ENCODE data around the gene PGA4. TPM values are rescaled to one million over a fixed set of nuclear protein-coding genes. Genes with fewer than 3 reads are reported as not detected.
"Not testable (repeated sequence)": the region's sequence is repeated elsewhere in the genome, so short reads cannot be mapped to it uniquely, and the experiment has no call there.

Gene PGA4
- total RNA-seq, 1 donor, result not detected

- H3K4me3 ChIP-seq (ENCODE audit: low read depth, low read length), result not testable (repeated sequence)
Observed at GRCh38 chr11:61252332-61252731, 30.2 kb downstream of the PGA4 start.

GRCh38 chr11:61254403-61255025 is 32.4 kb downstream of the PGA4 start:
- TF ChIP-seq, protein P1, sequence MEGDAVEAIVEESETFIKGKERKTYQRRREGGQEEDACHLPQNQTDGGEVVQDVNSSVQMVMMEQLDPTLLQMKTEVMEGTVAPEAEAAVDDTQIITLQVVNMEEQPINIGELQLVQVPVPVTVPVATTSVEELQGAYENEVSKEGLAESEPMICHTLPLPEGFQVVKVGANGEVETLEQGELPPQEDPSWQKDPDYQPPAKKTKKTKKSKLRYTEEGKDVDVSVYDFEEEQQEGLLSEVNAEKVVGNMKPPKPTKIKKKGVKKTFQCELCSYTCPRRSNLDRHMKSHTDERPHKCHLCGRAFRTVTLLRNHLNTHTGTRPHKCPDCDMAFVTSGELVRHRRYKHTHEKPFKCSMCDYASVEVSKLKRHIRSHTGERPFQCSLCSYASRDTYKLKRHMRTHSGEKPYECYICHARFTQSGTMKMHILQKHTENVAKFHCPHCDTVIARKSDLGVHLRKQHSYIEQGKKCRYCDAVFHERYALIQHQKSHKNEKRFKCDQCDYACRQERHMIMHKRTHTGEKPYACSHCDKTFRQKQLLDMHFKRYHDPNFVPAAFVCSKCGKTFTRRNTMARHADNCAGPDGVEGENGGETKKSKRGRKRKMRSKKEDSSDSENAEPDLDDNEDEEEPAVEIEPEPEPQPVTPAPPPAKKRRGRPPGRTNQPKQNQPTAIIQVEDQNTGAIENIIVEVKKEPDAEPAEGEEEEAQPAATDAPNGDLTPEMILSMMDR (IDR thresholded peaks at IDR 0.05; ENCODE audit: insufficient read depth, low read depth, low read length), result peak; percentile 89
- DNase-seq (ENCODE audit: low read depth), result peak; percentile 56
- H3K4me3 ChIP-seq (ENCODE audit: low read depth, low read length), result no peak overlapping the region

More at GRCh38 chr11:61252332-61252731, 30.2 kb downstream of the PGA4 start:
- not testable (repeated sequence) for DNase-seq (ENCODE audit: low read depth)

- TF ChIP-seq, protein P1 (IDR thresholded peaks at IDR 0.05; ENCODE audit: insufficient read depth, low read depth, low read length), result no peak
- no peak overlapping the region for H3K4me3 ChIP-seq (ENCODE audit: low read depth, low read length)
- DNase-seq (ENCODE audit: low read depth), result no peak
Observed at GRCh38 chr11:61256710-61257482, 34.7 kb downstream of the PGA4 start.

DNA sequence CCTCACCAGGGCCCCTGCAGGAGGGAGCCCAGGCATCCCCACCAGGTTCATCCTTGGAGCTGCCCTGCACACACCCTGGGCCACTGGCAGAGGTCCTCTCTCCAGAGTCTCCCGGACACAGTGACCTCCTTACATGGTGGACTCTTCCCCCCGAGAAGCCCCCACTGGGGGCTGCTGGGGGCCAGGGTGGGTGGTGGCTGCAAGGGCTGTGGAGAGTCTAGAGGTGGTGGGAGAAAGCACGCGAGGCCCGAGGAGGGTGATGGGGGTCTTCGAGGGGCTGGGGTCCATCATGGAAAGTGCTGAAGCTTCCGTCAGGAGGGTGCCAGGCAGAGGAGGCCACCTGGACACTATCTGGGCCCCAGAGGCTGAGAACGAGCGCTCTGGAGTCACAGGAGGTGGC is 36.4 kb downstream of the PGA4 start:
- H3K4me3 ChIP-seq (ENCODE audit: low read depth, low read length), result no peak overlapping the region
- TF ChIP-seq, protein P1 (IDR thresholded peaks at IDR 0.05; ENCODE audit: insufficient read depth, low read depth, low read length), result no peak
- no peak for DNase-seq (ENCODE audit: low read depth)

- no peak overlapping the region for H3K4me3 ChIP-seq (ENCODE audit: low read depth, low read length)
- TF ChIP-seq, protein P1 (IDR thresholded peaks at IDR 0.05; ENCODE audit: insufficient read depth, low read depth, low read length), result no peak
- DNase-seq (ENCODE audit: low read depth), result no peak
Observed at GRCh38 chr11:61259363-61259762, 37.2 kb downstream of the PGA4 start.

DNA sequence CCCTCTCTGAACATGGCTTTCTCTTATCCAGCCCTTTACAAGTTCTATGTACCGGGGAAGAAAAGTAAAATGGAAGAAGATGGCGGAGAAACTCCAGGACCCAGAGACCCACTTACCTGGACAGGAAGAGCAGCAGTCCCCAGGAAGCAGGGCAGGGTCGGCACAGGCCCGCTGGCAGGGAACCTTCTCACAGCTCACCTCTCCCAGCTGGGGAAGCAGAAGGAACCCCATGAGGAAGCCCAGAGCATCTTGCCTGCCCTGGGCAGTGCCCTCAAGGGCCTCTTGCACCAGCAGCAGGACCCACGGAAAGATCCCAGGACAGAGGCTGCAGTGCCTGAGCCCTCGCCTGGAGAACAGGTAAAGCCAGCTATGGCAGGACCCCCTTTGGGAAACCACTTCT is 42.2 kb downstream of the PGA4 start:
- no peak for DNase-seq (ENCODE audit: low read depth)
- TF ChIP-seq, protein P1 (IDR thresholded peaks at IDR 0.05; ENCODE audit: insufficient read depth, low read depth, low read length), result no peak
- H3K4me3 ChIP-seq (ENCODE audit: low read depth, low read length), result no peak overlapping the region

DNA sequence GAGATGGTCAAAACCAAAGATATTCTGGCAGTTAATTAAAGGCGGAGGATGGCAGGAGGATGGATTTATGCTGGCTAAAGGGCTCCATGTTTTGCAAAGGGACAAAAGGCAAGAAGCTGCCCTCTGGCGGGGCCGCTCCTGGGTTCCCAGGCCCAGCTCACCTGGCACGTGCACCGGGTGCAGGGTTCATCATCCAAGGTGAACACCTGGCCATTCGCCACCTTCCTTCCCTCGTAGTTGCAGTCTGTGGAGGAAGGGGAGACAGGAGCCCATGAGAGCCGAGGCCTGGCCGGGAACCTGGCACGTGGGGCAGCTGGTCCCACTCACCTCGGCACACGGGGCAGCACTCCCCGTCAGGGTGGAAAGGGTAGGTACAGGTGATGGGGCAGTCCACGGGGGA is 42.6 kb downstream of the PGA4 start:
- TF ChIP-seq, protein P1 (IDR thresholded peaks at IDR 0.05; ENCODE audit: insufficient read depth, low read depth, low read length), result no peak
- DNase-seq (ENCODE audit: low read depth), result no peak
- H3K4me3 ChIP-seq (ENCODE audit: low read depth, low read length), result no peak overlapping the region
